Measurements from ENCODE around the gene PARN. TPM values are rescaled to one million over a fixed set of nuclear protein-coding genes. Genes with fewer than 3 reads are reported as not detected.
A peak's percentile ranks its signal among the peaks of the same experiment; 100 is the strongest.

The PARN gene
- total and polyA plus RNA-seq, 9 of the 15 experiments (the other 6 are each of a cell fraction or from before 2014, with no cell fraction given): 9.6 to 51.3 (median 40.4) TPM

GRCh38 chr16:14531613-14532012 lies 98.4 kb downstream of the PARN start:
- BruUV-seq (replicated peaks): no TSS peak
- Histone ChIP-seq H3K36me3 (ENCODE audit: control insufficient read depth, insufficient read depth, low read length) (no peaks in the 10 kb centered on the region), H3K9me3 (replicated peaks; ENCODE audit: control insufficient read depth, insufficient read depth, low read depth, low read length) (no peaks in the 10 kb centered on the region), H4K20me1 (replicated peaks; ENCODE audit: control insufficient read depth, insufficient read depth, low read length) (no peaks in the 10 kb centered on the region; the same call in 1 of the 2 replicates), H3K27me3 (ENCODE audit: control insufficient read depth in 2 of 2, insufficient read depth in 2 of 2, low read length in 2 of 2) (no peaks in the 10 kb centered on the region), H3K79me2 (ENCODE audit: control insufficient read depth, insufficient read depth, low read length) (0 out of 3 replicates have a peak, but pooled peaks cover 6% of the 10 kb centered on the region), H3K27ac (ENCODE audit: extremely low read depth, low read depth, low read length) (no peak overlapping the region), H3K9ac (ENCODE audit: insufficient read depth in 1 of 2, low read depth in 2 of 2, low read length in 2 of 2) (no peak overlapping the region), H2AFZ (ENCODE audit: low read depth, low read length) (no peak overlapping the region), H3K4me3 (no peak overlapping the region), H3K4me1 (replicated peaks in 1 of 2; ENCODE audit: control insufficient read depth in 2 of 2, insufficient read depth in 2 of 2, low read length in 2 of 2) (peaks cover 0 to 22% of the 10 kb centered on the region in 2 experiments; a peak in 4 of 5 replicates), H3K9me1 (ENCODE audit: control insufficient read depth, insufficient read depth, low read length) (no peaks in the 10 kb centered on the region), H3K4me2 (ENCODE audit: insufficient read depth, low read length) (no peak overlapping the region)
- intact Hi-C loops (cut with micrococcal nuclease) (no loop called here), in situ Hi-C loops (cut with MboI) (no loop called here)
- WGBS (ENCODE audit: insufficient coverage, low coverage, missing lambda C conversion rate): 87% methylated on average over 5 of the region's 5 CpGs
- ChIA-PET CTCF (ENCODE audit: low intra/inter-chr PET ratio) (no interaction called here), POLR2A (interaction anchor here (0.7 kb wide), 1 partner anchor 157 kb away, joined by 3 read pairs; no protein-coding TSS in a partner anchor)
- TF ChIP-seq RBM25 (IDR thresholded peaks at IDR 0.05; ENCODE audit: low read depth, low read length, severe bottlenecking): peak; percentile 41
- no peak for TF ChIP-seq ZNF518B (CRISPR knock-in tag; IDR thresholded peaks at IDR 0.05)
- peak; percentile 61 for TF ChIP-seq ZNF121 (CRISPR knock-in tag; conservative IDR thresholded peaks at IDR 0.05)
- ATAC-seq (no peak), FAIRE-seq (no peak), DNase-seq (ENCODE audit: extremely low read depth in 1 of 4, low spot score in 3 of 4) (no peak)

Data from K562 (cell line).